Left cardiac atrium (tissue), 4 donors: ENCODE data around the gene OPRD1. TPM values are rescaled to one million over a fixed set of nuclear protein-coding genes. Genes with fewer than 3 reads are reported as not detected.

Source experiments
- ATAC-seq, 2 donors: fragments of 200-7000 bp; cut with Tn5 transposase; one replicate each; pipeline ENCODE4 v1.9.1; 2020; ENCODE audit warnings: mild to moderate bottlenecking in 2 of 2, moderate library complexity in 2 of 2
- DNase-seq: peaks from one replicate; pipeline ENCODE4 v3.0.0-alpha.2; 2020
- intact Hi-C, 2 donors: fragments of 100-400 bp; cut with DNase I; formaldehyde crosslinking; loops; one replicate each; pipeline versions ENCODE4 v1.14.1 to v1.15.1; 2022 to 2023
- total RNA-seq, 2 donors: library from RNA; stranded (reverse); fragmentation: NEBNext Ultra II Directional; extraction: Animal tissue kit (Norgen Biotek cat#: 25700); gene quantifications; one replicate each; pipeline ENCODE4 v1.2.1, GENCODE V29; 2021
- donor health status: DM: no; HTN: yes; CAD: no.
- donor health status: DM: no; HTN: yes; CAD: no; lungs with severe emphysema.
- donor health status: DM: yes; HTN: yes; CAD: no.
- donor health status: Dilated cardiomyopathy.

The OPRD1 gene
- total RNA-seq, 2 donors from 2014 or later, result not detected

GRCh38 chr1:28891256-28891655 is 79.3 kb downstream of the OPRD1 start:
- intact Hi-C loops, result no loop called here
- ATAC-seq (no peak), DNase-seq (no peak)

GRCh38 chr1:28893403-28894102 is 81.6 kb downstream of the OPRD1 start:
- intact Hi-C loops, result no loop called here
- ATAC-seq, result no peak

GRCh38 chr1:28894785-28895184 is 82.8 kb downstream of the OPRD1 start:
- no peak for ATAC-seq
- intact Hi-C loops, result no loop called here
- DNase-seq, result no peak

More at GRCh38 chr1:28893403-28894102, 81.6 kb downstream of the OPRD1 start:
- no peak for DNase-seq

DNA sequence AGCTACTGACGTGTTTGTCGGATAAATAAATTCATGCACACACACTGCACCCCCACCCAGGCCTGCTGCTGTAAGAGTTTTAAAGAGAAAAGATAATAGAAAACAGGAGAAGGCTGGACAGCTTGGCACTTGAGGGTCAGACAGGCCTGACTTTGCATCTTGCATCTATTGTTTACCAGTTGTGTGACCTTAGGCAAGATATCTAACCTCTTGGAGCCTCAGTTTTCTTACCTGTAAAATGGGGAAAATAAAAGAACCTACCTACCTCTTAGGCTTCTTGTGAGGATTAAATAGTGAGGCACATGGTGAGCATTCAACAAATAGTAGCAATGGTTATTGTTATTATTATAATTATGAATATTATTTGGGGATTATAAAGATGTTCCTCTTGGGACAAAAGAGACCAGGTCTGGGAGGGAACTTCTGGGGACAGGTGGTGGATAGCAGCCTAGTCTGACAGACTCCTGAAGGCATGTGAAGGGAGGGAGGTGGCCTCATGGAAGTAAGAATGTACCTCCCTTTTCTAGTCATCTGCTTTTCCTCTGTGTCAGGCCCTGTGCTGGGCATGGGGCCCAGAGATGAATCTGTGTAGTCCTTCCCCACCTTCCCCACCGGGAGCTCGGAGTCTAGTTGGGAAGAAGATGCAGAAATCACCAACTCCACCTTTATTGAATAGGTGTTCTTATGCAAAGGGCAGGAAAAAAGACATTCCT is 84.1 kb downstream of the OPRD1 start:
- intact Hi-C loops, result no loop called here
- ATAC-seq (peak in 1 of 2 donors; percentile 67), DNase-seq (no peak)

GRCh38 chr1:28896609-28896986 is 84.6 kb downstream of the OPRD1 start:
- intact Hi-C loops, result no loop called here
- no peak for ATAC-seq
- no peak for DNase-seq

DNA sequence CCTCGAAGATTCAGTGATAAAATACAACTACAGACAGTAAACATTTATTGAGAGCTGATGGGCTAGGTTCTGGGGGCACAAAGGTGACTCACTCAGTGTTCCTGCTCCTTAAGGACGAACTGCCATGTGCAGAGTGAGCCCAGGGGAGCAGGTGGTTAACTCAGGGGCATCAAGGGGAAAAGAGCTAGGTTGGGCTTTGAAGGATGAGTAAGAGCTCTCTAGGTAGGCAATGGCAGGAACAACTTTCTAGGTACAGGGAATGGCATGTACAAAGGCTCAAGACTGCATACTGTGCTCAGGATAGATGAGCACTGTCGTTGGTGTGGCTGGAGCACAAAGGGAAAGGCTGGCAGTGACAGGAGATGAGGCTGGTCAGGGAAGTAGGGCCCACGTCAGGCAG is 85.8 kb downstream of the OPRD1 start:
- ATAC-seq (no peak), DNase-seq (no peak)
- intact Hi-C loops, result no loop called here

DNA sequence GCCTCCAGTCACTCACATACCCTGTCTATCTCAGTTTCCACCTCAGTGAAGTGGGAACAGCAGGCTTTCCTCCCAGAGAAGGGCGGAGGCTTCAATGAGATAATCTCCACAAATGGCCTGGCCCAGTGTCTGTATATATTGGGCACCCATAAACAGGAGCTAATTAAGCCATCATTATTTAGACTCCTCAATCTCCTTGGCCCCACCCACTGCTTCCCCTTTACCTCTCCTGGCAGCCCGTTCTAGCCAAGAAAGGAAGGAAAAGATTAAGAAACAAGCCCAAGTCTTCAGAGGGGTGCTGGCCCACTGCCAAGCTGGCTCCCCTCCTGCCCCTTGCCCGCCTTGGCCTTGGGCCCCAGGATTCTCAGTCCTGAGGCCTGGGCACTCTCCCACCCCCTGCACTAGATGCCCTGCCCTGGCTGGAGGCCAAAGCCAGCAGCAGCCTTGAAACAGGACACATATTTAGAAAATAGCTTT is 86.5 kb downstream of the OPRD1 start:
- ATAC-seq (peak in 1 of 2 donors; percentile 64), DNase-seq (peak; percentile 44)
- intact Hi-C loops, result no loop called here

DNA sequence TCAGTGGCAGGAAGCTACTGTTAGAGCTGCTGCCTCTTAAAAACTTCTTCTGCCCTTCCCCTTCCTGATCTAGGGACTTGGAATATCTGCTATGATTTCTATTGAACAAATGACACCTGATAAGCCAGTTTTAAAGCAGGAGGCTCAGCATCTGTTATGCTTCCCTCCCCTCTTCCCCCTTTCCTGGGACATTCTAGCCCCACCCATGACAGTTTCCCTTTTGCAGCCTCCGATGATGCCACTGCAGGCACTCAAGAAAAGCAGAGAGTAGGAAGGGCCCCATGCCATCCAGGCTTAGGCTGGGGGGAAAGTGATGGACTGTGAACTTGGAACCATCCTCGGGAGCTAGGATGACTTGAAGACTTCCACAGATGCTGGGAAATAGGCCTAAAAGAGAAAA is 87.3 kb downstream of the OPRD1 start:
- intact Hi-C loops, result no loop called here
- no peak for ATAC-seq
- no peak for DNase-seq

DNA sequence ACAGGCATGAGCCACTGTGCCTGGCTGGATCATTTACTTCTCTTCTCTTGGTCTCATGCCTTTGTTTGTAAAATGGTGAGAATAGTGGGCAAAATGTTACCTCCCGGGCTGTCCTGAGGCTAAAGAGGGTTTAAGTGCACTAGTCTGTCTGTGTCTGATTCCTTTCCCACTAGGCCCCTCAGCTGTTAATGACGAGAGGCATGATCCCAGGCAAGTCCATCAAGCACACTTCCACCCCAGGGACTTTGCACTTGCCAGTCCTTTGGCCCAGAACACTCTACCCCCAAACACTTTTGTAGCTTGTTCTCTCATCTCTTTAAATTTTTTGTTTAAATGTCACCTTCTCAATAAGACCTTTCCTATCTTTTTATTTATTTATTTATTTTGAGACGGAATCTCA is 88.6 kb downstream of the OPRD1 start:
- intact Hi-C loops, result no loop called here
- no peak for ATAC-seq
- DNase-seq, result no peak

- ATAC-seq, result no peak
These were observed 90.8 kb downstream of the OPRD1 start for GRCh38 chr1:28902738-28903137.

DNA sequence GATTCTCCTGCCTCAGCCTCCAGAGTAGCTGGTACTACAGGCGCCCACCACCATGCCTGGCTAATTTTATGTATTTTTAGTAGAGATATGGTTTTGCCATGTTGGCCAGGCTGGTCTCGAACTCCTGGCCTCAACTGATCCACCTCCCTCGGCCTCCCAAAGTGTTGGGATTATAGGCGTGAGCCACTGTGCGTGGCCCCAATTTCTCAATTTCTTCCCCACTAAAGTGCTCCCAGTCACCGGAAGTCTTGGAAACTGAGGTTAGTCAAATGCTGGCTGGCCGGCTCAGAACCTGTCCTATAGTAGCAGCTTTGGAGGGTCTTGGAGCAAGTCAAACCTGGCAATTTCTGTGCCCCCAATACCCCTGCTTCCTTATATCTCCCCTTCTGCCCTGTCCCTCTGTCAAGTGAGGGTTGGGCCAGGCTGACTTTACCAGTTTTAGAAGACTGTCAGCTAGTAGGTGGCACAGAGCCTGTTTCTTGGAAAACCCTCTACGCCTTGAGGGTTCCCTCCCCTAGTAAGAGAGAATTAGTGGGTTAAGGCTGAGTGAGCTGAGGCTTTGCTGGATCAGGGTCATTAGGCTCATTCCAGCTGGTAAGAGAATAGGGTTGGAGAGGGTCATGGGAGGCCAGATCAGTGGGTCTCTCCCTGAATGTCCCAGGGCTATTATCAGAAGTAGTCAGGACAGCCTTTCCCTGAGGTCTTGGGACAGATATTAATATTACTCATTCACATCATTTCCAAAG is 94.1 kb downstream of the OPRD1 start:
- no peak for ATAC-seq
- DNase-seq, result no peak
- intact Hi-C loops, result no loop called here

More at GRCh38 chr1:28902738-28903137, 90.8 kb downstream of the OPRD1 start:
- intact Hi-C loops, result no loop called here
- no peak for DNase-seq

DNA sequence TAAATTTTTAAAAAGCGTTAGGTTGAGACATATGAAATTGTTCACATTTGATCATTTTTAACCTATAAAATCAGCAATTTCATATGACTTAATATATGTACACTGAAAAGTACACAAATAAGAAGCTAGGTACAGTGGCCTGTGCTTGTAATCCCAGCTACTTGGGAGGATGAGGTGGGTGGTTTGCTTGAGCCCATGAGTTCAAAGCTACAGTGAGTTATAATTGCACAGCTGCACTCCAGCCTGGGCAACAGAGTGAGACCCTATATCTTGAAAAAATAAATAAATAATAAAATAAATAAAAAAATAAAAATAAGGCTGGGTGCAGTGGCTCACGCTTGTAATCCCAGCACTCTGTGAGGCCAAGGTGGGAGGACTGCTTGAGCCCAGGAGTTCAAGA is 97.2 kb downstream of the OPRD1 start:
- intact Hi-C loops, result no loop called here
- DNase-seq, result no peak
- no peak for ATAC-seq

GRCh38 chr1:28910379-28911115 is 98.6 kb downstream of the OPRD1 start:
- intact Hi-C loops, result no loop called here
- DNase-seq (no peak), ATAC-seq (no peak)

- no peak for ATAC-seq
- intact Hi-C loops, result no loop called here
These were observed 101.8 kb downstream of the OPRD1 start for GRCh38 chr1:28913786-28914227.

GRCh38 chr1:28914228-28915030 is 102.5 kb downstream of the OPRD1 start, which contains the start of gene EPB41:
Gene EPB41 (plus strand): TSS chr1:28914569. CDS start chr1:28987438, 72,869 bp downstream.
- ATAC-seq (peak; percentile 98 to 99), DNase-seq (peak; percentile 92)
- intact Hi-C loops, result no loop called here

More at GRCh38 chr1:28913786-28914227, 101.8 kb downstream of the OPRD1 start:
- DNase-seq, result no peak

DNA sequence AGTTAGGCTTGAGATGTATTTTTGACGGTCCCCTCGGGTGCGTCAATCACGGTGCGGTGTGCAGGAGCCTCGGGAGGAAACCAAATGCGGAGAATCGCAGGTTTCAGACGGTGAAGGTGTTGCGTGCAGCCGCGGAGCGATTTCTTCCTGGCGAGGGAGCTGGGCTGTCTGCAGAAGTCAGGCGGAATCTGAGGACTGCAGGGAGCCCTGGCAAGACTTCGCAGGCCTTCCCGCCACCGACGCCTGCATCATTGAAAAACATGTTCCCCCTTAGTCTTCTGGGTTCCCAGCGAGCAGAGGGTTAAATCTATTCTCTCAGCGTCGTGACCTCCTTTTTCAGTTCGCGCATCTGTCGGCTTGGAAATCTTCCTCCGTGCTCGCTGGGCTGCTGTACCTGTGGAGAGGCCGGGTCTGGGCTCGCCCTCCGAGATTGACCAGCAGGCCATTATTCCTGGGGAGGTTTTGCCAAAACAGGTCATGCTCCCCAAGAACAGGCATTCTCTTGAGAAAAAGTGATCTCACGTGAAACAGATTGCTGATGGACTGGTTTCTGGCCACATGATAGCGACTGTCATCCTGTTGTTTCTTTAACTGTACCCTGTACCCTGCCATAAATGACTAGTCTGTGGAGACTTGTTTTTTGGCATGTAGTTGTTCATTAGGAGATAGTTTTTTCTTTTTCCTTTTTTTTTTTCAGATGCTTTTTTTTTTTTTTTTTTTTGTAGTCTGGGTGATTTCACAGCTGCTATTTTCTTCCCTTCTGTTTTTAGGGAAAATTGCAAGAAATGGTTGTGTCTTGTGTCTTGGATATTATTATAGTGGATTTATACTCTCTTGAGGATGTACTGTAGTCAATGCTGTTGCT is 103.3 kb downstream of the OPRD1 start:
- intact Hi-C loops, result no loop called here
- DNase-seq, result no peak
- peak; percentile 15 to 16 for ATAC-seq

- intact Hi-C loops, result no loop called here
- ATAC-seq (no peak), DNase-seq (no peak)
These were observed 105.8 kb downstream of the OPRD1 start for GRCh38 chr1:28917757-28918118.
